ENCODE measurements around the gene INPP5A.

Gene INPP5A

DNA sequence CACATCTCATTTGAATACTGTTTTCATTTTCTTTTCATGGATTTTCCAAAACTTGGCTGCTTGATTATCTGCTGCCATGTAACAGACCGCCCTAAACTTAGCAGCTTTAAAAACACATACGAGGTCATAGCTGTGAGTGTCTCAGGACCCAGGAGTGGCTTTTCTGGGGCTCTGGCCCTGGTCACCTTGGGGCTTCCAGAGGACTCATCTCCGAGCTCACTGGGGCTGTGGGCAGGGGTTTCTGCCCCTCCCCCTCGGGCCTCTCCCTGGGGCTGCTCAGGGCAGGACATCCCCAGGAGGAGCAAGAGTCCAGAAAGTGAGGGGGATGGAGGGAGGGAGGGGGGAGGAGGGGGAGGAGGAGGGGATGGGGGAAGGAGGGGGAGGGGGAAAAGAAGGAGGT is 171.3 kb downstream of the INPP5A start:
- in situ Hi-C loops (cut with HindIII; ENCODE audit: low sequenced_read_pairs): no loop called here

GRCh38 chr10:132709471-132709951 is 171.9 kb downstream of the INPP5A start:
- in situ Hi-C loops (cut with HindIII; ENCODE audit: low sequenced_read_pairs): no loop called here

- in situ Hi-C loops (cut with HindIII; ENCODE audit: low sequenced_read_pairs): no loop called here
These were observed 172.6 kb downstream of the INPP5A start for GRCh38 chr10:132710036-132710686.

- in situ Hi-C loops (cut with HindIII; ENCODE audit: low sequenced_read_pairs): no loop called here
These were observed 173.4 kb downstream of the INPP5A start for GRCh38 chr10:132710746-132711612.

DNA sequence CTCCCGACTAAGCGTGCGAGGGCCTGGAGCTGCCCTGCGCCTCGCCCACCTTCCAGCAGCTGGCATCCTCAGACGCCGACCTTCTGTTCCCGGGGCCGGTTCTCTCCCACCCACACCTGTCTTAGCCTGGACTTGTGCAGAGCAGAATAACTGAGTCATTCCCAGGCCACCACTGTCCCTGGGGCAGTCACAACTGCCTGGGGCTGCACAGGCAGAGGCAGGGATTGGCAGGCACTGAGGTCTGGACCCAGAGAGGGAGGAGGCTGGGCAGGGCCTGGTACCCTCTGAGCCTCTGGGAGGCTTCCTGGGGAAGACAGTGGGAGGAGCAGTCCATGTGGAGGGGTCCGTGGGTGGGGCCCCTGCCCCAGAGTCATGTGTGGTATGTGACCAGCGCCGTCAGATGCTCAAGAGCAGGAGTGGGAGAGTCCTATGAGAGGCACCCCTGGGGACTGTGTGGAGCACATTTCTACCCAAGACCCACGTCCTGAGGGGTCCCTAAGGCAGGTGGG is 174.1 kb downstream of the INPP5A start:
- in situ Hi-C loops (cut with HindIII; ENCODE audit: low sequenced_read_pairs): no loop called here

GRCh38 chr10:132712291-132712690 is 174.7 kb downstream of the INPP5A start:
- in situ Hi-C loops (cut with HindIII; ENCODE audit: low sequenced_read_pairs): no loop called here

DNA sequence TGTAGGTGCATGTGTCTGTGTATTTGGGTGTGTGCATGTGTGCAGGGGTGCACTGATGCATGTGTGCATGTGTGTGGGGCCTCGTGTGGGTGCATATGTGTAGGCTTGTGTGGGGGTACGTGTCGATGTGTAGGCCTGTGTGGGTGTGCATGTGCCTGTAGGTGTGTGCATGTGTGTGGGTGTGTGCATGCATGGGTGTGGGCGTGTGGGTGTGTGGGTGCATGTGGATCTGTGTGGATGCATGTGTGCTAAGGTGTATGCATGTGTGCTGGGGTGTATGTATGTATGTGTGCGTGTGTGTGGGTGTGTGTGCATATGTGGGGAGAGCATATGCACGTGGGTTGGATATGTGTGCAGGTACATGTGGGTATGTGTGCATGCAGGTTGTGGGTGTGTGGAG is 175.2 kb downstream of the INPP5A start:
- in situ Hi-C loops (cut with HindIII; ENCODE audit: low sequenced_read_pairs): no loop called here

DNA sequence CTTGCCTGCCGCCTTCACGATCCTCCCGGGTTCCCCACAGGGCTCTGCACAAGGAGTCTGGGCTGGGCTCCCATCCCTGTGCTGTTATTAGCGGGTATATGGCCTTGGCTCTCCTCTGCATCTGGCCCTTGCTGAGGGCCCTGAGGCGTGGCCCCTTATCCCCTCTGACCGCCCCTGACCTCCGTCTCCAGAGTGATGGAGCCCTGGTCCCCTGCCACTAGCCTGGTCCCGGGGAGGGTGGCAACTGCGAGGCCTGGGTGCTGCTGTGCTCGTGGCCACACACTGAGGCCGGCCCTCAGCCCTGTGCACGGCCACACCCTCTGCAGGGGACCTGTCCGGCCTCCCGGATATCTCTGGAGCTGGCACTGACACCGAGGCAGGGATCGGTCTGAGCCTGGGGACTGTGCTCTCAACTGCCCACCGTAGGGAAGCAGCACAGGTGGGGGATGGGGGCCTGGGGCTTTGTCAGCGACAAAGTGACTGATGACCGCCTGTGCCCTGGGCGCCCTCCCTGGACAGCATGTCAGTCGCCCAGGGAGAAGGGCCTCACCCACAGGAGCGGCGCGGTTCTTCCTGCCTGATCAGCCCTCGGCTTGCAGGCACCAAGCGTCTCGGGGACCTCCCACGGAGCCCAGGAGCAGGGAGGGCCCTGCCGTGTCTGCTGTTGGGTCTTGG is 176.0 kb downstream of the INPP5A start:
- in situ Hi-C loops (cut with HindIII; ENCODE audit: low sequenced_read_pairs): no loop called here

GRCh38 chr10:132714096-132714985 is 176.8 kb downstream of the INPP5A start:
- in situ Hi-C loops (cut with HindIII; ENCODE audit: low sequenced_read_pairs): no loop called here

DNA sequence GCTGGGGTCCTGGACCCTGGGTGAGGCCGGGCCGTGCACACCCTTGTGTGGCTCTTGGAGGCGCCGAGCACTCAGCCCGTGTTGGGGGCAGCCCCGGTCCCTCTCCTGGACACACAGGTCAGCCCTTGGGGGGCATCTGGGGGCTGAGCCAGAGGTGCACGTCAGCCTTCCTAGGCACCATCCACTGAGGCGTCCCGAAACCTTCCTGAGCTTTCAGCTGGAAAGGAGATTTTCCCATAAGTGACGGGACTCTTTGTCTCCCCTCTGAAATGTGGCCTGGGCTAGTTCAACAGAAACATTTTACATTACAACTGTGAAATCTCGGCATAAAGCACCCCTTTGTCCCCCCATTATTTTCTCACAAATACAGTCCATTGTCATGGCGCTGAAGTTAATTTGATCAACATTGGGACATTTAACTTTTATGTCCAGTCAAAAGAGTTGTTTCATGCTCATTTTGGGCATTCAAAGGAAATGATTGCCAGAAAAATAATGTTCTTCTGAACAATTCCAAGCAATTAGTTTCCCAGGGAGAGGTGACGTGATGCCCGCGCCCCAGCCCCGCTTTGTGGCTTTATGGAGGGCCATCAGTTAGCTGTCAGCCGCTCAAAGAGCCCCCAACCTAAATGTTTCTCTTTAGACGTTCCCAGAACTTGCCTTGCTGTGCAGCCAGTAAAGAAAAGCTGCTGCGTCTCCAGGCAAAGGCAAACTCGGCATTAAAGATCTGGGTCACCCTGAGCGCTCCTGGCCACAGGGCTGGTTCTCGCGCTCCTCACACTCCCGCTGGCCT is 177.6 kb downstream of the INPP5A start:
- in situ Hi-C loops (cut with HindIII; ENCODE audit: low sequenced_read_pairs): no loop called here

- in situ Hi-C loops (cut with HindIII; ENCODE audit: low sequenced_read_pairs): no loop called here
These were observed 178.4 kb downstream of the INPP5A start for GRCh38 chr10:132715776-132716680.

GRCh38 chr10:132716691-132717490 is 179.3 kb downstream of the INPP5A start:
- in situ Hi-C loops (cut with HindIII; ENCODE audit: low sequenced_read_pairs): no loop called here

DNA sequence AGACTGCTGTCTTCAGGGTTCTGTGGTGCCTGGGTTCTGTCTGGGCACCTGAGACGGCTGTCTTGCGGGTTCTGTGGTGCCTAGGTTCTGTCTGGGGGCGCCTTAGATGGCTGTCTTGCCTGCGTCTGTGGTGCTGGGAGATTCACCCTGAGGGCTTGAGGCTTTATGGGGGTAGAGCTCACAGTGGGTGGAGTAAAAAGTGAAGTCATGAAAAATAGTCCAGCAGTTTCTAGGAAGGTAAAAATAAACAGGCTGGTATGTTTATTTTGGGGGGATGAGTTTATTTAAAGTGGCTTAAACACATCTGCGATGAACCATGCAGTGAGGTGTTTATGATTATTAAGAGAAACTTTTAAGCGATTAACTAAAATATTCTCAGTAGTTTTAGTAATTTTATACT is 184.1 kb downstream of the INPP5A start:
- in situ Hi-C loops (cut with HindIII; ENCODE audit: low sequenced_read_pairs): no loop called here

- in situ Hi-C loops (cut with HindIII; ENCODE audit: low sequenced_read_pairs): no loop called here
These were observed 185.1 kb downstream of the INPP5A start for GRCh38 chr10:132722394-132723329.

- in situ Hi-C loops (cut with HindIII; ENCODE audit: low sequenced_read_pairs): no loop called here
These were observed 185.9 kb downstream of the INPP5A start for GRCh38 chr10:132723330-132723970.

GRCh38 chr10:132724446-132724845 is 186.9 kb downstream of the INPP5A start:
- in situ Hi-C loops (cut with HindIII; ENCODE audit: low sequenced_read_pairs): no loop called here
